Thymus (tissue), 14 donors: Measurements from ENCODE around the gene CPT1B. TPM values are rescaled to one million over a fixed set of nuclear protein-coding genes. Genes with fewer than 3 reads are reported as not detected.
A peak's percentile ranks its signal among the peaks of the same experiment; 100 is the strongest.

Source experiments
- DNase-seq, 9 donors: peaks; one replicate each; pipeline ENCODE4 v3.0.0-alpha.2; 2013; ENCODE audit warnings: low spot score in 9 of 9, low read depth in 6 of 9, missing footprints in 1 of 9
- H3K27ac ChIP-seq, 2 donors: one replicate each; pipeline ENCODE4 v1.5.1; 2013; ENCODE audit warnings: control low read depth in 1 of 2, low read depth in 1 of 2, low read length in 1 of 2, mild to moderate bottlenecking in 1 of 2, moderate library complexity in 1 of 2
- H3K27me3 ChIP-seq, 2 donors: one replicate each; pipeline ENCODE4 v1.5.1; 2013; ENCODE audit warnings: low read length in 1 of 2; ENCODE audit not compliant: control insufficient read depth in 2 of 2, insufficient read depth in 1 of 2
- H3K36me3 ChIP-seq, 2 donors: one replicate each; pipeline ENCODE4 v1.5.1; 2013; ENCODE audit warnings: low read length in 1 of 2, mild to moderate bottlenecking in 1 of 2, moderate library complexity in 1 of 2; ENCODE audit not compliant: control insufficient read depth in 2 of 2, insufficient read depth in 2 of 2
- H3K4me1 ChIP-seq, 2 donors: one replicate each; pipeline ENCODE4 v1.5.1; 2013; ENCODE audit warnings: low read length in 2 of 2; ENCODE audit not compliant: control insufficient read depth in 2 of 2, insufficient read depth in 2 of 2
- H3K4me3 ChIP-seq, 2 donors: one replicate each; pipeline ENCODE4 v1.5.1; 2013; ENCODE audit warnings: low read length in 2 of 2, control low read depth in 1 of 2, mild to moderate bottlenecking in 1 of 2
- H3K9me3 ChIP-seq, 2 donors: one replicate each; pipeline ENCODE4 v1.5.1; 2013; ENCODE audit warnings: low read length in 1 of 2, mild to moderate bottlenecking in 1 of 2; ENCODE audit not compliant: control insufficient read depth in 2 of 2, insufficient read depth in 1 of 2
- WGBS: extraction: QIAGEN DNeasy Blood & Tissue Kit; methylation state at CpG from one replicate; pipeline ENCODE4 v1.1.7; 2013; 5-methylcytosine and 5-hydroxymethylcytosine counted together
- long read RNA-seq, 10 donors: transcript quantifications; one replicate each; lab custom pipeline, GENCODE V29; 2026
- polyA plus RNA-seq: library from polyadenylated mRNA; stranded (reverse); fragments of 200-250 nt; gene quantifications from one replicate; pipeline ENCODE4 v1.2.3, GENCODE V29; 2013
- total RNA-seq: library from RNA; stranded (reverse); fragments of 120-200 nt; gene quantifications from one replicate; pipeline ENCODE4 v1.2.4, GENCODE V29; 2013
- donor health status: healthy.

The CPT1B gene
- total RNA-seq: 8.5 TPM
- 74.1 TPM for polyA plus RNA-seq
- long read RNA-seq, donor 1: 0 reads
- long read RNA-seq, donor 2: 0 reads
- long read RNA-seq, donor 3: 0 reads
- long read RNA-seq, donor 4: 0 reads
- long read RNA-seq, donor 5, partial matches to known transcripts: 0 of 2 reads
- long read RNA-seq, donor 5, other reads (novel, unspliced or antisense): 0 of 2 reads
- long read RNA-seq, donor 6, partial matches to known transcripts: 0 of 1 reads
- long read RNA-seq, donor 6, other reads (novel, unspliced or antisense): 0 of 1 reads
- long read RNA-seq, donor 7: 0 reads
- long read RNA-seq, donor 8: 0 reads
- long read RNA-seq, donor 9: 0 reads
- long read RNA-seq, donor 10: 0 reads

DNA sequence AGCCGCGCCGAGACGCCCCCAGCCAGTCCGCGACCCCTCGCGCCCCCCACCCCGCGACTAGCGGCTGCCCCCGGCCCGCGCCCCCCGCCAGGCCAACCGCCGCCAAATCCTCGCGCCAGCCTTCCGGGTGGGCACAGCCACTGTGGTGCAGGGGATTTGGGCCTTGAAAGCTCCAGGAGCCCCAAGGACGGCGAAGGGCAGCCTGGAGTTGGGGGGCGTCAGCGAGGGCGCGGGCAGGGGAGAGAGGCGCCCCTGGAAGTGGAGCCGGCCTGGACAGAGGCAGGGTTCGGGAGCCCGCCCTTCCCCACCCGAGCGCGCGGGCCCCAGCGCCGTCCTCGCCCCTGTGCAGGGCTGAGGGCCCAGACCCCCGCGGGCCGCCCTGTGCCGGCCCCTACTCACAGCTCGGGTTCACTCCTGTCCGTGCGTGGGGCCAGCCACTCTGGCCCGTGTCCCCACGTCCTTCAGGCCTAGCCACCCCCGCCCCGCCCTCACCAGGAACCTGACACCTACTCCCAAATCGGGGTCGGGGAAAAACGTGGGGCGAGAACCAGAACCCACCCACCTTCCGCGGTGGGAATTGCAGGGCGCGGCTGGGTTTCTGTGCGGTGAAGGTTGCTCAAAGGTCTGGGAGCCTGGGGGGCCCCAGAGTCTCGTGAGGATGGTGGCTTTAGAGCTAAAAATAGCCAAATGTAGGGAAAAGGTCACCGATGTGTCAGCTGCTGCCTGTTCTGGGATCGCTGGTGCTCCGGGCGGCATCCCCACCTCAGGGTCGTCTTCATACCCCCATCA is at the start of gene CPT1B:
TSS of gene CPT1B (minus strand) at position 441 of the 789 bp plus-strand sequence. CDS start 512 bp downstream, outside the sequence.
- peaks cover 3 to 15% of the 10 kb centered on the region in 2 donors for H3K4me1 ChIP-seq
- peak within 1 kb of the TSS in 1 of 2 donors; percentile 32 for H3K27ac ChIP-seq
- no peaks in the 10 kb centered on the region for H3K9me3 ChIP-seq
- peaks cover 16 to 22% of the 10 kb centered on the region in 2 donors for H3K36me3 ChIP-seq
- 56% methylated on average over 63 of the region's 63 CpGs for WGBS
- no peak for DNase-seq
- H3K27me3 ChIP-seq: peaks cover 0 to 26% of the 10 kb centered on the region in 2 donors
- no peak within 1 kb of the TSS for H3K4me3 ChIP-seq

GRCh38 chr22:50626850-50627641 is 48.8 kb upstream of the CPT1B start:
- Histone ChIP-seq H3K36me3 (peaks cover 0 to 19% of the 10 kb centered on the region in 2 donors), H3K9me3 (no peaks in the 10 kb centered on the region), H3K27ac (peak overlapping the region; percentile 53 to 78), H3K4me3 (peak overlapping the region; percentile 56 to 87), H3K4me1 (peaks cover 11 to 31% of the 10 kb centered on the region in 2 donors), H3K27me3 (no peaks in the 10 kb centered on the region)
- DNase-seq: no peak
- whole genome bisulfite sequencing: 94% methylated on average over 42 of the region's 42 CpGs

DNA sequence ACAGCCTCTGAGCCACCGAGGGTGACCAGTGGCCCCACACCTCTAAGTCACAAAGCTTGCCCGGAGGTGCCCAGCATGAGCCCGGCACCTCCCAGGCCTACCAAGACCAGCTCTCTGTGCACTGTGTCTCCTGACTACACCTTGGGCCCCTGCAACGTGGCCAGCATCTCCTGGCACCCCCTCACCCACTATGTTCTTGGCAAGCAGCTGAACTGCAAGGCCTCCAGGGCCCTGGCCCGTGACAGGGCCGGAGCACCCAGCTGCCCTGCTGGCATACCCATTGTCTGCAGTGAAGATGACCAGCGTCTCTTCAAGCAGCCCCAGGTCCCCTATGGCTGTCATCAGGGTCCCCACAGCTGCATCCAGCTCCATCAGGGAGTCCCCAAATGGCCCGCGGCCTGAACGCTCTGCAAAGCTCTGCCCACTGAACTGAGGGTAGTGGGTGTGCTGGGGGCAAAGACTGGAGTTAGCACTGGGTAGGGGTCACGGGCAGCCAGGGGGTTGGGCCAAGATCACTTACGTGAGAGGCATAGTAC is 48.2 kb upstream of the CPT1B start:
- DNase-seq: no peak
- Histone ChIP-seq H3K4me3 (no peak overlapping the region), H3K27me3 (no peaks in the 10 kb centered on the region), H3K9me3 (no peaks in the 10 kb centered on the region), H3K4me1 (peaks cover 17 to 38% of the 10 kb centered on the region in 2 donors), H3K27ac (no peak overlapping the region), H3K36me3 (peaks cover 0 to 19% of the 10 kb centered on the region in 2 donors)
- 96% methylated on average over 12 of the region's 12 CpGs for WGBS

DNA sequence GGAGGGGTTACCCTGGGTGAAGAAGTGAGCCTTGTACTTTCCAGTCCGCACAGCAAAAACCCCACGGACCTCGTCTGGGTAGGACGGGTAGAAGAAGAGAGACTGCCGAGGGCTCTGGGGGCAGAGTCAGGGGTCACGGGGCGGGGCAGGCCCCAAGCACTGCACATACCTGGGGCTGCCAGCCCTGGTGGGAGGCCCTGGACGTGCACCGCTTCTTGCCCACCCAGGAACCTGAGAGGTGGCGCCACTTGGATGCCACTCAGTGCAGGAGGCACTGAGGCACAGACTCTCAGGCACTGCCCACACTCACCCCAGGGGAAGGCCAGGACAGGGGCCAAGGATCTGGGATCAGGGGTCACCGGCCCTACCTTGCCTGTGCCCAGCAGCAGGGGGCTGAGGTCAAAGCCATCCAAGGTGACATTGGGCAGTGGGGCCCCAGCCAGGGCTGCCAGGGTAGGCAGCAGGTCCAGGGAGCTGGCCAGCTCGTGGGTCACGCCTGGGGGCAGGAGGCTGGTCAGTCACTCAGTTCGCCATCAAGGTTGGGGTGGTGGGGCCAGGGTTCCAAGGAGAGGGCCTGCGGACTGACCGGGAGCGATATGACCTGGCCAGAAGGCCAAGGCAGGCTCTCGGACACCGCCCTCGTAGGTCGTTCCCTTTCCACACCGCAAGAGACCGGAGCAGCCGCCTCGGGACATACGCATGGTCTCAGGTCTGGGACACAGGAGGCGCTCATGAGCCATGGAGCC is 47.5 kb upstream of the CPT1B start:
- no peak overlapping the region for H3K4me3 ChIP-seq
- H3K4me1 ChIP-seq: peaks cover 19 to 44% of the 10 kb centered on the region in 2 donors
- no peak for DNase-seq
- peaks cover 0 to 19% of the 10 kb centered on the region in 2 donors for H3K36me3 ChIP-seq
- H3K27me3 ChIP-seq: no peaks in the 10 kb centered on the region
- WGBS: 97% methylated on average over 27 of the region's 27 CpGs
- H3K9me3 ChIP-seq: no peaks in the 10 kb centered on the region
- H3K27ac ChIP-seq: no peak overlapping the region

- H3K4me1 ChIP-seq: peaks cover 19 to 50% of the 10 kb centered on the region in 2 donors
- H3K27ac ChIP-seq: no peak overlapping the region
- H3K36me3 ChIP-seq: peaks cover 0 to 19% of the 10 kb centered on the region in 2 donors
- no peaks in the 10 kb centered on the region for H3K27me3 ChIP-seq
- H3K9me3 ChIP-seq: no peaks in the 10 kb centered on the region
- H3K4me3 ChIP-seq: no peak overlapping the region
- no peak for DNase-seq
- WGBS: 96% methylated on average over 14 of the region's 14 CpGs
These were observed 46.9 kb upstream of the CPT1B start for GRCh38 chr22:50625131-50625567.

GRCh38 chr22:50624347-50625130 is 46.3 kb upstream of the CPT1B start:
- no peak for DNase-seq
- Histone ChIP-seq H3K27ac (no peak overlapping the region), H3K36me3 (peaks cover 0 to 19% of the 10 kb centered on the region in 2 donors), H3K27me3 (peaks cover 0 to 3% of the 10 kb centered on the region in 2 donors), H3K9me3 (no peaks in the 10 kb centered on the region), H3K4me1 (peaks cover 23 to 55% of the 10 kb centered on the region in 2 donors), H3K4me3 (no peak overlapping the region)
- 96% methylated on average over 16 of the region's 16 CpGs for WGBS

GRCh38 chr22:50622723-50623327 is 44.6 kb upstream of the CPT1B start:
- Histone ChIP-seq H3K4me1 (peaks cover 16 to 47% of the 10 kb centered on the region in 2 donors), H3K27ac (peak overlapping the region; percentile 90 to 94), H3K4me3 (no peak overlapping the region), H3K9me3 (no peaks in the 10 kb centered on the region), H3K36me3 (peaks cover 0 to 19% of the 10 kb centered on the region in 2 donors), H3K27me3 (peaks cover 0 to 3% of the 10 kb centered on the region in 2 donors)
- WGBS: 90% methylated on average over 16 of the region's 16 CpGs
- no peak for DNase-seq
